K562 (cell line): ENCODE measurements around the gene OR8S1.

ENCODE experiments used
- ATF2 ChIP-seq: sonication (generic); formaldehyde crosslinking; IDR thresholded peaks from 2 replicates; pipeline ENCODE4 v1.8.1; 2022; ENCODE audit warnings: missing genetic modification reagents
- CREB1 ChIP-seq, 2 experiments: sonication (generic) in 1 of 2; formaldehyde crosslinking in 1 of 2; IDR thresholded peaks; 2 replicates each; pipeline versions ENCODE4 v1.6.1 to v1.8.0; 2012 to 2022; ENCODE audit warnings: inconsistent platforms in 1 of 2, mild to moderate bottlenecking in 1 of 2, missing genetic modification reagents in 1 of 2, moderate library complexity in 1 of 2
- E2F6 ChIP-seq, 2 experiments: IDR thresholded peaks; 2 replicates each; pipeline ENCODE4 v1.6.1; 2011; ENCODE audit warnings: borderline replicate concordance in 1 of 2, control low read depth in 1 of 2, low read depth in 1 of 2, low read length in 1 of 2, mild to moderate bottlenecking in 1 of 2, mixed read lengths in 1 of 2, moderate library complexity in 1 of 2; ENCODE audit not compliant: insufficient read depth in 1 of 2, insufficient read length in 1 of 2, poor library complexity in 1 of 2, severe bottlenecking in 1 of 2; ENCODE audit errors: extremely low read depth in 1 of 2
- EP300 ChIP-seq: IDR thresholded peaks from 2 replicates; pipeline ENCODE4 v1.6.1; 2012; ENCODE audit warnings: low read length, improper control_type of control experiment
- JUN ChIP-seq, 2 experiments: sonication (generic) in 1 of 2; formaldehyde crosslinking in 1 of 2; IDR thresholded peaks; 2 replicates each; pipeline versions ENCODE4 v1.6.1 to v1.8.0; 2012 to 2022; ENCODE audit warnings: borderline replicate concordance in 2 of 2, mild to moderate bottlenecking in 2 of 2, improper control_type of control experiment in 1 of 2, low read depth in 1 of 2, low read length in 1 of 2, missing genetic modification reagents in 1 of 2
- MAFF ChIP-seq: IDR thresholded peaks from 2 replicates; pipeline ENCODE4 v1.6.1; 2012; ENCODE audit warnings: low read length, improper control_type of control experiment
- NR1H2 ChIP-seq: sonication (generic); formaldehyde crosslinking; IDR thresholded peaks from 2 replicates; pipeline ENCODE4 v1.4.0; 2020; ENCODE audit warnings: mild to moderate bottlenecking, missing genetic modification reagents
- POLR2A ChIP-seq: fragments of 450-650 bp; conservative IDR thresholded peaks from 2 replicates; pipeline ENCODE4 v1.6.1; 2016
- RAD21 ChIP-seq, 2 experiments: fragments of 250-450 bp in 1 of 2; fragments of 450-650 bp in 1 of 2; sonication (Bioruptor Pico) in 1 of 2; formaldehyde crosslinking in 1 of 2; IDR thresholded peaks in 1 of 2; conservative IDR thresholded peaks in 1 of 2; 2 replicates each; pipeline versions ENCODE4 v1.4.0 to v1.8.0; 2020 to 2022; ENCODE audit warnings: mild to moderate bottlenecking in 2 of 2, moderate library complexity in 1 of 2
- TOE1 ChIP-seq, 2 experiments: fragments of 450-650 bp in 1 of 2; sonication (generic) in 1 of 2; formaldehyde crosslinking in 1 of 2; IDR thresholded peaks; 2 replicates each; pipeline versions ENCODE4 v1.7.1 to v1.8.0; 2016 to 2022; ENCODE audit warnings: borderline replicate concordance in 2 of 2, mild to moderate bottlenecking in 2 of 2, antibody characterized with exemption in 1 of 2, inconsistent platforms in 1 of 2, low read depth in 1 of 2, missing genetic modification reagents in 1 of 2, moderate library complexity in 1 of 2
- WHSC1 ChIP-seq: IDR thresholded peaks from one replicate; pipeline ENCODE4 v1.6.1; 2012; ENCODE audit warnings: low read length, control low read depth, inconsistent platforms
- ZFPM2 ChIP-seq: fragments of 250-450 bp; sonication (Bioruptor Pico); IDR thresholded peaks from 2 replicates; pipeline ENCODE4 v1.5.1; 2022; ENCODE audit warnings: mild to moderate bottlenecking
- TF ChIP-seq, protein P1 (sequence below), 3 experiments: IDR thresholded peaks in 2 of 3; conservative IDR thresholded peaks in 1 of 3; 2 replicates each; pipeline ENCODE4 v1.5.1; 2011 to 2012; ENCODE audit warnings: low read length in 3 of 3, mild to moderate bottlenecking in 3 of 3, control low read depth in 2 of 3, improper control_type of control experiment in 1 of 3, inconsistent platforms in 1 of 3, low read depth in 1 of 3, mixed read lengths in 1 of 3, moderate library complexity in 1 of 3; ENCODE audit not compliant: insufficient read depth in 2 of 3

DNA sequence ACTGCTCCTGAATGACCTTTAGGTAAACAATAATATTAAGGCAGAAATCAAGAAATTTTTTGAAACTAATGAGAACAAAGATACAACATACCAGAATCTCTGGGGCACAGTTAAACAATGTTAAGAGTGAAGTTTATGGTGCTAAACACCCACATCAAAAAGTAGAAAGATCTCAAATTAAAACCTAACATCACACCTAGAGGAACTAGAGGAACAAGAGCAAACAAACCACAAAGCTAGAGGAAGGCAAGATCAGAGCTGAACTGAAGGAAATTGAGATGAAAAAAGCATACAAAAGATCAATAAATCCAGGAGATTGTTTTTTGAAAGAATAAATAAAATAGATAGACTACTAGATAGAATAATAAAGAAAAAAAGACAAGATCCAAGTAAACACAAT lies 7.2 kb downstream of the OR8S1 start:
- TF ChIP-seq ZFPM2, result no peak
- no peak for TF ChIP-seq E2F6 (IDR thresholded peaks at IDR 0.05; ENCODE audit: borderline replicate concordance in 1 of 2, extremely low read depth in 1 of 2, insufficient read depth in 1 of 2, insufficient read length in 1 of 2, low read depth in 1 of 2, low read length in 1 of 2, poor library complexity in 1 of 2, severe bottlenecking in 1 of 2)
- TF ChIP-seq, protein P1, sequence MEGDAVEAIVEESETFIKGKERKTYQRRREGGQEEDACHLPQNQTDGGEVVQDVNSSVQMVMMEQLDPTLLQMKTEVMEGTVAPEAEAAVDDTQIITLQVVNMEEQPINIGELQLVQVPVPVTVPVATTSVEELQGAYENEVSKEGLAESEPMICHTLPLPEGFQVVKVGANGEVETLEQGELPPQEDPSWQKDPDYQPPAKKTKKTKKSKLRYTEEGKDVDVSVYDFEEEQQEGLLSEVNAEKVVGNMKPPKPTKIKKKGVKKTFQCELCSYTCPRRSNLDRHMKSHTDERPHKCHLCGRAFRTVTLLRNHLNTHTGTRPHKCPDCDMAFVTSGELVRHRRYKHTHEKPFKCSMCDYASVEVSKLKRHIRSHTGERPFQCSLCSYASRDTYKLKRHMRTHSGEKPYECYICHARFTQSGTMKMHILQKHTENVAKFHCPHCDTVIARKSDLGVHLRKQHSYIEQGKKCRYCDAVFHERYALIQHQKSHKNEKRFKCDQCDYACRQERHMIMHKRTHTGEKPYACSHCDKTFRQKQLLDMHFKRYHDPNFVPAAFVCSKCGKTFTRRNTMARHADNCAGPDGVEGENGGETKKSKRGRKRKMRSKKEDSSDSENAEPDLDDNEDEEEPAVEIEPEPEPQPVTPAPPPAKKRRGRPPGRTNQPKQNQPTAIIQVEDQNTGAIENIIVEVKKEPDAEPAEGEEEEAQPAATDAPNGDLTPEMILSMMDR (IDR thresholded peaks at IDR 0.05 in 2 of 3, conservative IDR thresholded peaks at IDR 0.05 in 1 of 3; ENCODE audit: insufficient read depth in 2 of 3, low read depth in 1 of 3, low read length in 3 of 3), result no peak
- no peak for TF ChIP-seq NR1H2
- TF ChIP-seq MAFF, result no peak
- TF ChIP-seq POLR2A, result no peak
- no peak for TF ChIP-seq WHSC1
- no peak for TF ChIP-seq ATF2
- TF ChIP-seq CREB1 (IDR thresholded peaks at IDR 0.05), result no peak
- no peak for TF ChIP-seq CREB1 (CRISPR knock-in tag; IDR thresholded peaks at IDR 0.05)
- TF ChIP-seq TOE1 (IDR thresholded peaks at IDR 0.05; ENCODE audit: borderline replicate concordance), result no peak
- no peak for TF ChIP-seq TOE1 (CRISPR knock-in tag; IDR thresholded peaks at IDR 0.05; ENCODE audit: borderline replicate concordance, low read depth)
- no peak for TF ChIP-seq RAD21 (CRISPR knock-in tag; conservative IDR thresholded peaks at IDR 0.05 in 1 of 2, IDR thresholded peaks at IDR 0.05 in 1 of 2)
- no peak for TF ChIP-seq JUN (IDR thresholded peaks at IDR 0.05; ENCODE audit: borderline replicate concordance, low read depth, low read length)
- TF ChIP-seq JUN (CRISPR knock-in tag; IDR thresholded peaks at IDR 0.05; ENCODE audit: borderline replicate concordance), result no peak
- no peak for TF ChIP-seq EP300
